ENCODE measurements around the gene MSL2.

GRCh38 chr3:136109499-136109898 is 86.6 kb downstream of the MSL2 start:
- no peak for TF ChIP-seq POLR2AphosphoS5 (IDR thresholded peaks at IDR 0.05; ENCODE audit: low read depth, low read length)
- TF ChIP-seq TBP (IDR thresholded peaks at IDR 0.05; ENCODE audit: low read depth, low read length): no peak
- TF ChIP-seq RAD21 (IDR thresholded peaks at IDR 0.05 in 1 of 2, conservative IDR thresholded peaks at IDR 0.05 in 1 of 2; ENCODE audit: low read depth in 2 of 2, low read length in 2 of 2): no peak
